Astrocyte of the hippocampus (primary cell): ENCODE results near the gene CSPG5.

Experiments used
- DNase-seq: peaks from one replicate; pipeline ENCODE4 v3.0.0; 2011; ENCODE audit warnings: low read depth, low spot score

CSPG5 gene

GRCh38 chr3:47540281-47540680 is 38.4 kb downstream of the CSPG5 start:
- no peak for DNase-seq

- DNase-seq: no peak
Measured at GRCh38 chr3:47536967-47537366, 41.7 kb downstream of the CSPG5 start.

- peak; percentile 15 for DNase-seq
Measured at GRCh38 chr3:47536221-47536891, 42.3 kb downstream of the CSPG5 start.

GRCh38 chr3:47533996-47534454 is 44.6 kb downstream of the CSPG5 start:
- DNase-seq: no peak

- DNase-seq: no peak
Measured at GRCh38 chr3:47533481-47533880, 45.2 kb downstream of the CSPG5 start.

GRCh38 chr3:47527952-47528725 is 50.5 kb downstream of the CSPG5 start:
- DNase-seq: peak; percentile 28

GRCh38 chr3:47525617-47526016 is 53.0 kb downstream of the CSPG5 start:
- no peak for DNase-seq

- no peak for DNase-seq
Measured at GRCh38 chr3:47523310-47524073, 55.2 kb downstream of the CSPG5 start.

- peak; percentile 90 for DNase-seq
Measured at GRCh38 chr3:47522082-47522987, 56.3 kb downstream of the CSPG5 start.

GRCh38 chr3:47520756-47521155 is 57.9 kb downstream of the CSPG5 start:
- no peak for DNase-seq

GRCh38 chr3:47517937-47518336 is 60.7 kb downstream of the CSPG5 start:
- no peak for DNase-seq

- no peak for DNase-seq
Measured at GRCh38 chr3:47515864-47516319, 62.8 kb downstream of the CSPG5 start.

GRCh38 chr3:47515100-47515499 is 63.6 kb downstream of the CSPG5 start:
- no peak for DNase-seq

GRCh38 chr3:47513125-47513929 is 65.3 kb downstream of the CSPG5 start, which contains the start of gene ELP6:
Gene ELP6, minus strand, starts transcription at chr3:47513712. Its CDS starts 122 bp downstream, at chr3:47513590.
- DNase-seq: peak; percentile 98

- DNase-seq: peak; percentile 42
Measured at GRCh38 chr3:47512416-47513124, 66.1 kb downstream of the CSPG5 start.
